H1 (cell line): ENCODE data around the gene PCDH9. TPM values are rescaled to one million over a fixed set of nuclear protein-coding genes. Genes with fewer than 3 reads are reported as not detected.

Source experiments
- CTCF ChIA-PET: fragments of 300-600 bp; sonication (Branson Sonifier 250); formaldehyde crosslinking; loops from one replicate; lab custom pipeline; 2021; ENCODE audit not compliant: partially characterized antibody; lab: Charles Lee
- POLR2A ChIA-PET: fragments of 300-600 bp; sonication (Branson Sonifier 250); formaldehyde crosslinking; loops from one replicate; lab custom pipeline; 2021; ENCODE audit warnings: inconsistent platforms; ENCODE audit not compliant: partially characterized antibody; lab: Charles Lee
- DNase-seq, 2 experiments: peaks; one replicate each; pipeline versions ENCODE4 v3.0.0 to v3.0.0-alpha.2; 2010 to 2022; ENCODE audit warnings: low spot score in 2 of 2, low read depth in 1 of 2, mixed read lengths in 1 of 2
- FAIRE-seq: peaks from 2 replicates; lab custom pipeline; 2011; peaks lifted over from hg19 to GRCh38; lab: Jason Lieb, UNC
- H2AFZ ChIP-seq: 2 replicates; pipeline ENCODE4 v1.8.1; 2012; ENCODE audit warnings: low read length, inconsistent platforms
- H2AK5ac ChIP-seq: 2 replicates; pipeline ENCODE4 v1.6.1; 2013; ENCODE audit warnings: low read depth, low read length
- H2BK120ac ChIP-seq: replicated peaks from 2 replicates; pipeline ENCODE3; 2013; ENCODE audit warnings: low read depth, low read length, inconsistent platforms
- H2BK12ac ChIP-seq: 2 replicates; pipeline ENCODE4 v1.6.1; 2013; ENCODE audit warnings: low read depth, low read length
- H2BK15ac ChIP-seq: 2 replicates; pipeline ENCODE4 v1.6.1; 2013; ENCODE audit warnings: low read length
- H2BK20ac ChIP-seq: 2 replicates; pipeline ENCODE4 v1.6.1; 2013; ENCODE audit warnings: low read length
- H2BK5ac ChIP-seq: 2 replicates; pipeline ENCODE4 v1.6.1; 2013; ENCODE audit warnings: low read depth, low read length
- H3K14ac ChIP-seq: 2 replicates; pipeline ENCODE4 v1.6.1; 2013; ENCODE audit warnings: inconsistent platforms; ENCODE audit not compliant: insufficient read length
- H3K18ac ChIP-seq: 2 replicates; pipeline ENCODE4 v1.6.1; 2013; ENCODE audit warnings: low read length; ENCODE audit errors: extremely low read depth
- H3K23ac ChIP-seq: 2 replicates; pipeline ENCODE4 v1.6.1; 2013; ENCODE audit warnings: inconsistent platforms; ENCODE audit not compliant: insufficient read length
- H3K23me2 ChIP-seq: 2 replicates; pipeline ENCODE4 v1.6.1; 2013; ENCODE audit warnings: low read depth, low read length
- H3K27ac ChIP-seq: 2 replicates; pipeline ENCODE4 v1.6.1; 2011; ENCODE audit warnings: low read depth, low read length, inconsistent platforms
- H3K27me3 ChIP-seq, 4 experiments: replicated peaks in 1 of 4; 1 replicate in 1 of 4; 2 replicates in 3 of 4; pipeline versions ENCODE4 v1.6.1 to v1.8.1; 2011 to 2013; ENCODE audit warnings: low read length in 3 of 4, mild to moderate bottlenecking in 3 of 4, inconsistent platforms in 2 of 4, mixed read lengths in 2 of 4, moderate library complexity in 1 of 4; ENCODE audit not compliant: control insufficient read depth in 3 of 4, insufficient read depth in 3 of 4; ENCODE audit errors: extremely low read depth in 1 of 4
- H3K36me3 ChIP-seq, 4 experiments: 2 replicates each; pipeline versions ENCODE4 v1.6.1 to v1.8.1; 2011 to 2013; ENCODE audit warnings: mild to moderate bottlenecking in 4 of 4, low read length in 3 of 4, moderate library complexity in 2 of 4, control low read depth in 1 of 4, inconsistent platforms in 1 of 4; ENCODE audit not compliant: insufficient read depth in 4 of 4, control insufficient read depth in 2 of 4
- H3K4ac ChIP-seq: replicated peaks from 2 replicates; pipeline ENCODE3; 2013; ENCODE audit warnings: low read length, low read depth, mixed read lengths, inconsistent platforms; ENCODE audit not compliant: insufficient read length
- H3K4me1 ChIP-seq, 4 experiments: replicated peaks in 1 of 4; 1 replicate in 1 of 4; 2 replicates in 3 of 4; pipeline versions ENCODE4 v1.6.1 to v1.8.1; 2011 to 2013; ENCODE audit warnings: low read length in 3 of 4, inconsistent platforms in 2 of 4, mixed read lengths in 1 of 4; ENCODE audit not compliant: insufficient read depth in 4 of 4, control insufficient read depth in 3 of 4
- H3K4me2 ChIP-seq, 2 experiments: 2 replicates each; pipeline versions ENCODE4 v1.6.1 to v1.8.1; 2011 to 2013; ENCODE audit warnings: low read depth in 2 of 2, low read length in 2 of 2, control low read depth in 1 of 2, inconsistent platforms in 1 of 2, mild to moderate bottlenecking in 1 of 2; ENCODE audit not compliant: insufficient read depth in 1 of 2
- H3K4me3 ChIP-seq, 4 experiments: fragments of 200-600, 300-600 bp in 1 of 4; sonication (generic), shearing (Covaris generic), sonication (Bioruptor Twin) in 1 of 4; 2 replicates each; pipeline versions ENCODE4 v1.5.1 to v1.8.1; 2011 to 2016; ENCODE audit warnings: low read length in 4 of 4, low read depth in 3 of 4, control low read depth in 2 of 4, inconsistent platforms in 2 of 4, mild to moderate bottlenecking in 2 of 4, mixed read lengths in 1 of 4, moderate library complexity in 1 of 4; ENCODE audit not compliant: insufficient read depth in 2 of 4; ENCODE audit errors: extremely low read depth in 1 of 4
- H3K56ac ChIP-seq: replicated peaks from 2 replicates; pipeline ENCODE3; 2013; ENCODE audit warnings: low read depth, mild to moderate bottlenecking, mixed read lengths, low read length, inconsistent platforms; ENCODE audit not compliant: insufficient read length
- H3K79me1 ChIP-seq: 2 replicates; pipeline ENCODE4 v1.6.1; 2013; ENCODE audit warnings: low read depth, low read length, control low read depth
- H3K79me2 ChIP-seq, 2 experiments: 2 replicates each; pipeline versions ENCODE4 v1.6.1 to v1.8.1; 2012 to 2013; ENCODE audit warnings: low read length in 2 of 2, mild to moderate bottlenecking in 2 of 2, inconsistent platforms in 1 of 2; ENCODE audit not compliant: insufficient read depth in 2 of 2, control insufficient read depth in 1 of 2
- H3K9ac ChIP-seq, 4 experiments: replicated peaks in 1 of 4; 1 replicate in 1 of 4; 2 replicates in 3 of 4; pipeline versions ENCODE4 v1.6.1 to v1.8.1; 2011 to 2013; ENCODE audit warnings: low read depth in 3 of 4, low read length in 3 of 4, control low read depth in 2 of 4, mild to moderate bottlenecking in 2 of 4, moderate library complexity in 2 of 4, inconsistent platforms in 1 of 4; ENCODE audit errors: extremely low read depth in 1 of 4
- H3K9me3 ChIP-seq, 2 experiments: 2 replicates each; pipeline versions ENCODE4 v1.6.1 to v1.8.1; 2012 to 2013; ENCODE audit warnings: mild to moderate bottlenecking in 2 of 2, moderate library complexity in 2 of 2, control low read depth in 1 of 2, inconsistent platforms in 1 of 2, low read depth in 1 of 2, low read length in 1 of 2, mixed read lengths in 1 of 2; ENCODE audit not compliant: insufficient read depth in 2 of 2
- H4K20me1 ChIP-seq, 2 experiments: replicated peaks in 1 of 2; 2 replicates each; pipeline versions ENCODE3 to v1.8.1; 2011 to 2013; ENCODE audit warnings: inconsistent platforms in 2 of 2, low read length in 2 of 2, mild to moderate bottlenecking in 1 of 2; ENCODE audit not compliant: insufficient read depth in 2 of 2, control insufficient read depth in 1 of 2
- H4K5ac ChIP-seq: 2 replicates; pipeline ENCODE4 v1.6.1; 2013; ENCODE audit warnings: low read length, low read depth, mixed read lengths, inconsistent platforms; ENCODE audit not compliant: insufficient read length
- H4K8ac ChIP-seq: 2 replicates; pipeline ENCODE4 v1.8.0; 2013; ENCODE audit warnings: mild to moderate bottlenecking, moderate library complexity, low read length, inconsistent platforms; ENCODE audit not compliant: insufficient read depth; ENCODE audit errors: extremely low read depth
- H4K91ac ChIP-seq: replicated peaks from 2 replicates; pipeline ENCODE3; 2013; ENCODE audit warnings: low read length, mixed read lengths, inconsistent platforms; ENCODE audit not compliant: insufficient read length
- RNF2 ChIP-seq: fragments of 200-900, 300-1000 bp; sonication (generic); IDR thresholded peaks from 2 replicates; pipeline ENCODE4 v1.7.1; 2016; ENCODE audit warnings: borderline replicate concordance, low read depth, mild to moderate bottlenecking, antibody characterized with exemption, low read length; ENCODE audit not compliant: poor library complexity, severe bottlenecking; ENCODE audit errors: missing control alignments
- TAF7 ChIP-seq: optimal IDR thresholded peaks from 2 replicates; pipeline ENCODE3; 2011; ENCODE audit warnings: low read depth, mild to moderate bottlenecking, inconsistent platforms, low read length, moderate library complexity, borderline replicate concordance
- WGBS, 2 experiments: shearing (Covaris generic) in 1 of 2; methylation state at CpG; one replicate each; pipeline versions ENCODE4 v1.1.6 to v1.1.7; 2013 to 2015; ENCODE audit warnings: low lambda C conversion rate in 2 of 2, mixed read lengths in 2 of 2, inconsistent platforms in 1 of 2, low coverage in 1 of 2, missing lambda C conversion rate in 1 of 2; ENCODE audit not compliant: insufficient replicate concordance in 2 of 2, insufficient coverage in 1 of 2, insufficient read length in 1 of 2; ENCODE audit errors: extremely low coverage in 1 of 2, missing lambda C conversion rate in 1 of 2; 5-methylcytosine and 5-hydroxymethylcytosine counted together
- polyA plus RNA-seq, 7 experiments: library from polyadenylated mRNA; depleted of rRNA in 3 of 7; stranded (reverse) in 5 of 7; unstranded in 2 of 7; fragments of >200 nt in 5 of 7; fragments of 200-250 nt in 2 of 7; gene quantifications; 1 replicate in 5 of 7; 2 replicates in 1 of 7; 4 replicates in 1 of 7; pipeline versions ENCODE4 v1.2.1 to v1.2.3, GENCODE V29; 2011 to 2013; ENCODE audit warnings: missing spikeins in 2 of 7, mixed read lengths in 2 of 7
- total RNA-seq: library from RNA; stranded (reverse); fragmentation: NEBNext Ultra II Directional; extraction: Animal tissue kit (Norgen Biotek cat#: 25700); gene quantifications from 2 replicates; pipeline ENCODE4 v1.2.1, GENCODE V29; 2021

Gene PCDH9
- total and polyA plus RNA-seq, 2 of the 8 experiments (the other 6 are each of a cell fraction or from before 2014, with no cell fraction given) = 0.12 to 0.60 TPM

DNA sequence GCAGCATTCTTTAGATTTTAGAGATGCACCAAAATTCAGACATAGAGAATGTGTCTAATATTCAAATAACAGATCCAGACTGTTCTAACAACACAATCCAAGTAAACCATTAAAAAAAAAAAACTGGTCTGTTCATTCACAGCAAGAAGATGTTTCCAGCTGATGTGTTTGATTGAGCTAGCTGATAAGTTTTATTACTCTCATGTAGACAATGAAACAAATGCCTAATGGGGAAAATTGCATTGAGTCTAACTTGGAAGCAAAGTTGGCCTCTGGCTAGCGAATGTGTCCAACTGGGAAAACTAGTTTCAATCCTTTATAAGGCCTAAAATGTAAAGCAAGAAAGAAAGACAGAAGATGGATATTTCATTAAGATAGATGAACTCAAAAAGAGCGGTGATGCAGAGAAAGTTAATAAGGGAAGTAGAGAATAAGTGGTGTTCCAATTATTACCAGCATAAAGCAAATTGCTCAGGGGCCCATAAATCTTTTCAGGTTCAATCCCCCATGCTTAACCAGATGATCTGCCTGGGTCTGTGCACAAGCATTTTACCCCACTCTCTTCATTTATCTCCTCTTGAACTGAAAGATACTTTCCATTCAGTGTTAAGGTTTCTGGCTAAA is 54.2 kb downstream of the PCDH9 start:
- DNase-seq (no peak), FAIRE-seq (no peak)
- H3K23ac ChIP-seq = no peak overlapping the region
- H3K9me3 ChIP-seq = no peaks in the 10 kb centered on the region
- ChIA-PET POLR2A (no interaction called here), CTCF (interaction anchor here (0.7 kb wide), 1 partner anchor 823 kb away, joined by 5 read pairs; no protein-coding TSS in a partner anchor)
- H4K91ac ChIP-seq = no peak overlapping the region
- H3K27ac ChIP-seq = no peak overlapping the region
- no peak overlapping the region for H2BK15ac ChIP-seq
- no peaks in the 10 kb centered on the region for H3K79me2 ChIP-seq
- H2AFZ ChIP-seq = no peak overlapping the region
- no peak overlapping the region for H4K8ac ChIP-seq
- no peaks in the 10 kb centered on the region for H3K36me3 ChIP-seq
- TF ChIP-seq TAF7 (no peak), RNF2 (no peak)
- no peaks in the 10 kb centered on the region for H3K79me1 ChIP-seq
- no peaks in the 10 kb centered on the region for H3K27me3 ChIP-seq
- H2BK12ac ChIP-seq = no peak overlapping the region
- H2AK5ac ChIP-seq = no peak overlapping the region
- H3K9ac ChIP-seq = no peak overlapping the region
- no peak overlapping the region for H2BK20ac ChIP-seq
- H4K5ac ChIP-seq = no peak overlapping the region
- H2BK120ac ChIP-seq = no peak overlapping the region
- H3K23me2 ChIP-seq = no peaks in the 10 kb centered on the region
- H3K14ac ChIP-seq = no peak overlapping the region
- no peak overlapping the region for H3K56ac ChIP-seq
- WGBS, 2 experiments = 100% methylated on average over 2 of the region's 2 CpGs; no CpG with 5 or more reads in 1 of the 2 experiments
- H3K4me2 ChIP-seq = no peak overlapping the region
- H3K4me1 ChIP-seq = no peaks in the 10 kb centered on the region
- H2BK5ac ChIP-seq = no peak overlapping the region
- H4K20me1 ChIP-seq = no peaks in the 10 kb centered on the region
- H3K18ac ChIP-seq = no peak overlapping the region
- no peak overlapping the region for H3K4ac ChIP-seq
- H3K4me3 ChIP-seq = no peak overlapping the region
